Left forelimb (tissue), 1 donor: Measurements from ENCODE around the gene VKORC1.

ENCODE experiments used
- DNase-seq: peaks from one replicate; pipeline ENCODE4 v3.0.0-alpha.2; 2018; ENCODE audit warnings: low spot score

Gene VKORC1

GRCh38 chr16:31130336-31130891 lies 35.8 kb upstream of the VKORC1 start:
- DNase-seq: no peak

GRCh38 chr16:31129568-31130335 lies 35.2 kb upstream of the VKORC1 start:
- no peak for DNase-seq

GRCh38 chr16:31128711-31129567 lies 34.3 kb upstream of the VKORC1 start:
- no peak for DNase-seq

GRCh38 chr16:31127182-31127581 lies 32.6 kb upstream of the VKORC1 start:
- no peak for DNase-seq

GRCh38 chr16:31125844-31126243 lies 31.2 kb upstream of the VKORC1 start:
- DNase-seq: no peak

GRCh38 chr16:31120129-31120528 lies 25.5 kb upstream of the VKORC1 start:
- no peak for DNase-seq

GRCh38 chr16:31118223-31119155 lies 23.9 kb upstream of the VKORC1 start:
- no peak for DNase-seq

- DNase-seq: peak; percentile 98
These were observed 23.0 kb upstream of the VKORC1 start, which contains the start of gene KAT8 for GRCh38 chr16:31117384-31118222. KAT8 (plus strand) TSS chr16:31117664; CDS start chr16:31117682, 18 bp downstream.

GRCh38 chr16:31114468-31114867 lies 19.9 kb upstream of the VKORC1 start:
- no peak for DNase-seq

- DNase-seq: no peak
These were observed 18.8 kb upstream of the VKORC1 start for GRCh38 chr16:31113121-31114120.

GRCh38 chr16:31112711-31113110 lies 18.1 kb upstream of the VKORC1 start:
- DNase-seq: no peak

GRCh38 chr16:31111881-31112466 lies 17.4 kb upstream of the VKORC1 start:
- DNase-seq: no peak

GRCh38 chr16:31110106-31111034 lies 15.8 kb upstream of the VKORC1 start:
- DNase-seq: no peak

GRCh38 chr16:31109622-31110021 lies 15.0 kb upstream of the VKORC1 start:
- no peak for DNase-seq

- no peak for DNase-seq
These were observed 14.4 kb upstream of the VKORC1 start for GRCh38 chr16:31108794-31109558.

- DNase-seq: peak; percentile 81
These were observed 13.6 kb upstream of the VKORC1 start, which contains the start of gene BCKDK for GRCh38 chr16:31108035-31108793. BCKDK (plus strand) TSS chr16:31108386; CDS start chr16:31109224, 838 bp downstream.
